Stimulated activated memory B cell treated with anti-CD40 and anti-IgM and Interleukin-4, amounts not matched to agents 10 μg/mL and 1 μg/mL and 100 μg/mL, for 72 hours (primary cell): ENCODE measurements around the gene TRO.

Experiments used
- ATAC-seq: fragments of 150-1000 bp; cut with Tn5 transposase; 2 replicates; pipeline ENCODE4 v1.10.0; 2021
- H3K27ac Mint-ChIP-seq: one replicate; pipeline ENCODE4 v1.8.0; 2022; ENCODE audit warnings: mild to moderate bottlenecking, mixed read lengths
- H3K27me3 Mint-ChIP-seq: one replicate; pipeline ENCODE4 v1.8.0; 2022; ENCODE audit warnings: mixed read lengths
- H3K36me3 Mint-ChIP-seq: one replicate; pipeline ENCODE4 v1.8.0; 2022; ENCODE audit warnings: mixed read lengths
- H3K4me1 Mint-ChIP-seq: one replicate; pipeline ENCODE4 v1.8.0; 2022; ENCODE audit warnings: mixed read lengths
- H3K4me3 Mint-ChIP-seq: one replicate; pipeline ENCODE4 v1.8.0; 2022; ENCODE audit warnings: mild to moderate bottlenecking, moderate library complexity, mixed read lengths
- H3K9me3 Mint-ChIP-seq: one replicate; pipeline ENCODE4 v1.8.0; 2022; ENCODE audit warnings: mixed read lengths

Gene TRO

DNA sequence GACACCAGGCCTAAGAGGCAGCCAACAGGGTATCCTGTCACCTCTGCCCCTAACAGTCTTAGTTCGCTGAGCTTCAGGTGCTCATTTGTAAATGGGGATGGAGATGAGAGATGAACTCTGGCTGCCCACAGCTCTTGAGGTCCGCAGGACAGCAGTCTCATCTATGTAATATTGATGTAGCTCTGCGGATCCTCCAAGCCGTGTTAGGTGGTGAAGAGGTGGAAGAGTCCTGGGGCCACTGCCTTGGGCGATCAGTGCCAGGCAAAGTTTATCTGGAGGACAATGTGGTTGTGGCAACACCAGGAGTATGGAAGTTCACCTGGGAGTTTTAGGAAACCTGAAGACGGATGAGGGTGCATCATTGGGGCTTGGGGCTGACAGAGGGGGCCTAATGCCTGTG lies 13.4 kb downstream of the TRO start:
- no peaks in the 10 kb centered on the region for H3K4me1 Mint-ChIP-seq
- no peaks in the 10 kb centered on the region for H3K36me3 Mint-ChIP-seq
- no peaks in the 10 kb centered on the region for H3K27me3 Mint-ChIP-seq
- no peaks in the 10 kb centered on the region for H3K9me3 Mint-ChIP-seq
- H3K4me3 Mint-ChIP-seq = no peak overlapping the region
- no peak overlapping the region for H3K27ac Mint-ChIP-seq
- ATAC-seq = no peak

- no peak overlapping the region for H3K4me3 Mint-ChIP-seq
- H3K4me1 Mint-ChIP-seq = no peaks in the 10 kb centered on the region
- no peaks in the 10 kb centered on the region for H3K27me3 Mint-ChIP-seq
- no peak overlapping the region for H3K27ac Mint-ChIP-seq
- H3K9me3 Mint-ChIP-seq = no peaks in the 10 kb centered on the region
- ATAC-seq = no peak
- no peaks in the 10 kb centered on the region for H3K36me3 Mint-ChIP-seq
Observed at GRCh38 chrX:54934890-54935289, 14.3 kb downstream of the TRO start.

DNA sequence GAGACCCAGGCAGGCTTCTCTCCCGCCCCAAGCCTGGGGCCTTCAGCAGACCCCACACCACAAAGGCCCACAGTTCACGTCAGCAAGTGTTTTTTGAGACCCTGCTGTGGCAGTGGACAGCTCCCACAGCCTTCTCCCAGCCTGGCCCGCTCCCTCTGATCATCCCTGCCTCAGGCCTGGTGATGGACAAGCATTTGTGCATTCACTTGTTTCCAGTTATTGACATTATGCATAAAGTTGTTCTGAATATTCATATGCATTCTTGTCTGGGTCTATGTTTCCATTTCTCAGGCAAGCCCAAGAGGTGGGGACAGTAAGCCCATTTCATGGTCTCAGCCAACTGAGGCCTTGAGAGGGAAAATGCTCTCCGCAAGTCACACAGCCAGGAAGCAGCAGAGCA lies 14.7 kb downstream of the TRO start:
- no peak for ATAC-seq
- no peak overlapping the region for H3K27ac Mint-ChIP-seq
- H3K36me3 Mint-ChIP-seq = no peaks in the 10 kb centered on the region
- no peaks in the 10 kb centered on the region for H3K9me3 Mint-ChIP-seq
- no peak overlapping the region for H3K4me3 Mint-ChIP-seq
- H3K27me3 Mint-ChIP-seq = no peaks in the 10 kb centered on the region
- H3K4me1 Mint-ChIP-seq = no peaks in the 10 kb centered on the region

DNA sequence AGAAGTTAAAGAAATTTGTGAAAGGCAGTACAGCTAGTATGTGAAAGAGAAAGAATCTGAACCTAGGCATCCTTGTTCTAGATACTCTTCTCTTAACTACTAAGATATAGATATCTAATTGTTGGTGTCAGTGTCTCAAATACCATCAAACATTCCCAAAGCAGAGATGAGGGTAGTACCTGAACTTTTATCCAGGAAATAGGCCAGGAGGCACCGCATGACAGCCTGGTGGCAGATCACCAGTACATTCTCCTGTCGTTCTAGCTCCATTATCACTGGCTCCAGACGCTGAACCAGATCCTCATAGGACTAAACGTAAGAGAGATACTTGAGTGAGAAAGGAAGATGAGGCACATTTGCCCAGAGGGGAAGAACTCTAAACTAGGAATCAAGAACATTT lies 16.8 kb downstream of the TRO start:
- Mint-ChIP-seq H3K27me3 (no peaks in the 10 kb centered on the region), H3K4me1 (no peaks in the 10 kb centered on the region), H3K36me3 (no peaks in the 10 kb centered on the region), H3K9me3 (no peaks in the 10 kb centered on the region), H3K4me3 (no peak overlapping the region), H3K27ac (no peak overlapping the region)
- ATAC-seq = no peak

DNA sequence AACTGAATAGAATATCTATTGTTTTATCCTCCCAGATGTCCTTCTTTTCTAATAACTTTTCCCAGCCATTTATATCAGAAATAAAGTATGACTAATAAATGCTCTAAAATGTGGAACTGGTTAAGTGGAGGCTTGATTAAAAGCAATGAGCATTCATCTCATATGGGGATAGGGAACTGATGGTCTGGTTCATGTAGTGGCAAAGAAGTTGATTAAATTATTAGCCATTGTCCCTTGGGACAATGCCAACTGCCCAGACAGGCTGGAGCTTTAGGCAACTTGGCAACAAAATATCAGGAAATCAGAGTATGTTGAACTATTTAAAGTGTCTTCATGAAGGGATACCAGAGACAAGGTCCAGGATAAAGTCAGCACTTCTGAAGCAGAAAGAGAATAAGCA lies 24.2 kb downstream of the TRO start:
- Mint-ChIP-seq H3K27ac (no peak overlapping the region), H3K4me3 (no peak overlapping the region), H3K36me3 (no peaks in the 10 kb centered on the region), H3K4me1 (no peaks in the 10 kb centered on the region), H3K27me3 (no peaks in the 10 kb centered on the region), H3K9me3 (no peaks in the 10 kb centered on the region)
- ATAC-seq = no peak

GRCh38 chrX:54945224-54945623 lies 24.6 kb downstream of the TRO start:
- Mint-ChIP-seq H3K27ac (no peak overlapping the region), H3K4me3 (no peak overlapping the region), H3K36me3 (no peaks in the 10 kb centered on the region), H3K9me3 (no peaks in the 10 kb centered on the region), H3K27me3 (no peaks in the 10 kb centered on the region), H3K4me1 (no peaks in the 10 kb centered on the region)
- ATAC-seq = no peak

DNA sequence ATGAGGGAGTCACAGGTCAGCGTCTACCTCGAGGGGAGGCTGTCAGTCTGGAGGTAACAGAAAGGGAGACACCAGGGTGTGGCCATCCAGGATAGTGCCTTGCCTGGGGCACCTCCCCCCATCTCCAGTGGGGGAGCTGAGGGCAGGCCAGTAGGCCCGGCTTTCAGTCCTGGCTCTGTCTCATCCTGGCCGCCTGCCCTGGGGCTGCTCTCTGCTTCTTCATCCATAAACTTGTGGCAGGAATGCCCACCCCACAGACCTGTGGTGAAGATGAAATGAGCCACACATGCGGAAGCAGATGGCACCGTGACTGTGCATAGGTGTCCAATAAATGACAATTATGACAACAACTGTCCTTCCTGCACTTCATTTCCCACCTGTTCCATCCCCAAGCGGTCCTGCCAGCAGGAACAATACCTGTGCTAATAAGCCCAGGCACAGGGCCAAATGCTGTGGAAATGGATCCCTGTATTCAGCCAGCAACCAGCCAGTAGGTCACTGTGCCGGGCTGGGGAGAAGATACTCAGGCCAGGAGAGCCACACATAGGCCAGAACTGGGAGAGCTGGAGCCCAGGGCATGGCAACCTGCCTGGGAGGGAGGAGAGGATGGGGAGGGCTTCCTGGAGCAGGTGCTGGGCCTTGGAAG lies 30.2 kb downstream of the TRO start:
- Mint-ChIP-seq H3K4me1 (no peaks in the 10 kb centered on the region), H3K27me3 (no peaks in the 10 kb centered on the region), H3K36me3 (no peaks in the 10 kb centered on the region), H3K9me3 (no peaks in the 10 kb centered on the region), H3K4me3 (no peak overlapping the region), H3K27ac (no peak overlapping the region)
- ATAC-seq = no peak

DNA sequence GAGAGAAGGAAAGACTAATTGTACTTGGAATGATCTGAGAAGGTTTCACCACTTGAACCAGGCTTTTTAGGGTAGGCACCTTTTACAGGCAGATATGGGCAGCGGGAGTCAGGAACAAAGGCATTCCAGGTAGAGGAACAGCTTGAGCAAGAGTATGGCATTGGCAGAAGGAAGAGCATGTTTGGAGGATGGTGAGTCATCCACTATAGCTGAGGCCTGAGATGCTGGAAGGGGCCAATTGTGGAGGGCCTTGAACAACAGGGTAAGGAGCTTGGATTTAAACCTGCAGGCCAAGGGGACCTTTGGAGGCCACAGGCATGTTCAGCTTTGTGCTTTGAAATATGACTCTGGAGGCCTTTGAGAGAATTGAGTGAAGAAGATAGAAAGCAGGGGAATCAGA lies 41.1 kb downstream of the TRO start:
- no peak overlapping the region for H3K4me3 Mint-ChIP-seq
- H3K27ac Mint-ChIP-seq = no peak overlapping the region
- no peaks in the 10 kb centered on the region for H3K9me3 Mint-ChIP-seq
- H3K4me1 Mint-ChIP-seq = no peaks in the 10 kb centered on the region
- no peaks in the 10 kb centered on the region for H3K27me3 Mint-ChIP-seq
- H3K36me3 Mint-ChIP-seq = no peaks in the 10 kb centered on the region
- ATAC-seq = no peak

GRCh38 chrX:54964766-54965497 lies 44.3 kb downstream of the TRO start:
- H3K27me3 Mint-ChIP-seq = no peaks in the 10 kb centered on the region
- H3K4me1 Mint-ChIP-seq = no peaks in the 10 kb centered on the region
- no peak for ATAC-seq
- H3K9me3 Mint-ChIP-seq = peaks cover 3% of the 10 kb centered on the region
- no peak overlapping the region for H3K27ac Mint-ChIP-seq
- H3K36me3 Mint-ChIP-seq = no peaks in the 10 kb centered on the region
- no peak overlapping the region for H3K4me3 Mint-ChIP-seq

DNA sequence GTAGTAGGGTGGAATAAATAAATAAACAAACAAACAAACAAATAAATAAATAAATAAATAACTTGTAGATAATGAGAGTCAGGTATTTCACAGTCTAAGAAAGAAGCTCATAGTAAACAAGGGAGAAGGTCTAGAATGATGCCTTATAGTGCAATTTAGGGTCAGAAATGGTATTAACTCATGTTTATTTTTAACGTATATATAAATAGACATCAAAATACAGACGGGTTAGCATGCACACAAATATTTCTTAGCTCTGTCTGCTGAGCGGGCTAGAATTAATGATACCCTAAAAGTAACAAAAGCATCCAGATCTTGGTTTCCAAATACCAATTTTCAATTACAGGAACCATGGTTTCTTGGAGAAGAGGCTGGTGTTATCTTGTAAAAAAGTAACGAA lies 56.8 kb downstream of the TRO start:
- no peaks in the 10 kb centered on the region for H3K9me3 Mint-ChIP-seq
- no peak for ATAC-seq
- no peaks in the 10 kb centered on the region for H3K27me3 Mint-ChIP-seq
- no peak overlapping the region for H3K4me3 Mint-ChIP-seq
- no peak overlapping the region for H3K27ac Mint-ChIP-seq
- no peaks in the 10 kb centered on the region for H3K36me3 Mint-ChIP-seq
- no peaks in the 10 kb centered on the region for H3K4me1 Mint-ChIP-seq

DNA sequence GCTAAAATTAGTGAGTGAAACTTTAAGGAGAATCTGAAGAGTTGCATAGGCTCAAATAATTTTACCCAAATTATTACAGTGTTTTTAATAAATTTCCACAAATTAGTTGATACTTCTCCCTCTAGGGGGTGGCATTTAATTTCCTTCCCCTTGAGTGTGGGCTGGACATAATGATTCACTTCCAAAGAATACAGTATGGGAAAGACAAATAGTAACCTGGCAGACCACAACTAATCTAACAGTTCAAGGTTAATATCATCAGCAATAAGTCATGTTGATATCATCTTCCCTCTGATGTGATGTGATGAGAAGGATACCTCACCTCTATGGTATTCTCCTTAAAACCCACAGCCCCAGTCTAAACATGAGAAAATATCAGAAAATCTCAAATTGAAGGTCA lies 57.8 kb downstream of the TRO start:
- no peaks in the 10 kb centered on the region for H3K9me3 Mint-ChIP-seq

DNA sequence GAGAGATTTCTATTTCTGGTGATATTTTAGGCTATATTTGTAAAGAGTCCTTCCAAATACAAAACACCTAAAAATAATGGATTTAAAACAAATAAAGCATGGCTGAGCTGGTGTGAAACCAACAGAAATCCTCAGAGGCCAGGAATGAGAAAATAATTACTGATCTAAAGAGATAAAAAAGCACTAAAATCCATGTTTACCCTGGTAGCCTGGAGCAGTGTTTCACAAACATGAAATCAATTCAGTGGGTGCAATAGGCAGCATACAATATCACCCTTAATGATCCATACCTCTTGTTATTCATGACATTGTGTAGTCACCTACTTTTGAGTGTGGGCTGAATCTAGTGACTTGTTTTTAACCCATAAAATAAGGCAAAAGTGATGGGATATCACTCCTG lies 58.8 kb downstream of the TRO start:
- H3K4me1 Mint-ChIP-seq = no peaks in the 10 kb centered on the region

More for the DNA sequence above, 57.8 kb downstream of the TRO start:
- Mint-ChIP-seq H3K27ac (no peak overlapping the region), H3K36me3 (no peaks in the 10 kb centered on the region), H3K4me1 (no peaks in the 10 kb centered on the region), H3K27me3 (no peaks in the 10 kb centered on the region), H3K4me3 (no peak overlapping the region)
- ATAC-seq = no peak

GRCh38 chrX:54980334-54980733 lies 59.7 kb downstream of the TRO start:
- Mint-ChIP-seq H3K27me3 (no peaks in the 10 kb centered on the region), H3K9me3 (no peaks in the 10 kb centered on the region)
- no peak for ATAC-seq

More for the DNA sequence above, 58.8 kb downstream of the TRO start:
- no peaks in the 10 kb centered on the region for H3K27me3 Mint-ChIP-seq
- H3K4me3 Mint-ChIP-seq = no peak overlapping the region
- no peaks in the 10 kb centered on the region for H3K36me3 Mint-ChIP-seq
- no peak overlapping the region for H3K27ac Mint-ChIP-seq
- H3K9me3 Mint-ChIP-seq = no peaks in the 10 kb centered on the region
- ATAC-seq = no peak

More at GRCh38 chrX:54980334-54980733, 59.7 kb downstream of the TRO start:
- H3K4me3 Mint-ChIP-seq = no peak overlapping the region
- H3K4me1 Mint-ChIP-seq = no peaks in the 10 kb centered on the region
- no peaks in the 10 kb centered on the region for H3K36me3 Mint-ChIP-seq
- H3K27ac Mint-ChIP-seq = no peak overlapping the region
